ENCODE data around the gene C16orf46.

GRCh38 chr16:81123092-81123852, 46.2 kb upstream of the C16orf46 start:
- no peak for TF ChIP-seq CTCF (IDR thresholded peaks at IDR 0.05; ENCODE audit: poor library complexity, severe bottlenecking)
- no peak for TF ChIP-seq POLR2AphosphoS5 (IDR thresholded peaks at IDR 0.05)
- TF ChIP-seq SMC3 (conservative IDR thresholded peaks at IDR 0.05; ENCODE audit: poor library complexity): no peak
- no peak for TF ChIP-seq EZH2 (IDR thresholded peaks at IDR 0.05; ENCODE audit: borderline replicate concordance, insufficient read depth, low read length, poor library complexity, severe bottlenecking)

Measured in neural cell (in vitro differentiated cells).